Renal cortical epithelial cell (primary cell): ENCODE data around the gene DTYMK. TPM values are rescaled to one million over a fixed set of nuclear protein-coding genes. Genes with fewer than 3 reads are reported as not detected.

Experiments used
- DNase-seq: peaks from one replicate; pipeline ENCODE4 v3.0.0-alpha.2; 2011; ENCODE audit warnings: low read depth
- total RNA-seq: library from RNA; depleted of rRNA; stranded (reverse); fragments of >200 nt; gene quantifications from 2 replicates; pipeline ENCODE4 v1.2.3, GENCODE V29; 2014

DTYMK gene, protein sequence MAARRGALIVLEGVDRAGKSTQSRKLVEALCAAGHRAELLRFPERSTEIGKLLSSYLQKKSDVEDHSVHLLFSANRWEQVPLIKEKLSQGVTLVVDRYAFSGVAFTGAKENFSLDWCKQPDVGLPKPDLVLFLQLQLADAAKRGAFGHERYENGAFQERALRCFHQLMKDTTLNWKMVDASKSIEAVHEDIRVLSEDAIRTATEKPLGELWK
- 12.2 and 47.4 TPM in 2 replicates for total RNA-seq

DNA sequence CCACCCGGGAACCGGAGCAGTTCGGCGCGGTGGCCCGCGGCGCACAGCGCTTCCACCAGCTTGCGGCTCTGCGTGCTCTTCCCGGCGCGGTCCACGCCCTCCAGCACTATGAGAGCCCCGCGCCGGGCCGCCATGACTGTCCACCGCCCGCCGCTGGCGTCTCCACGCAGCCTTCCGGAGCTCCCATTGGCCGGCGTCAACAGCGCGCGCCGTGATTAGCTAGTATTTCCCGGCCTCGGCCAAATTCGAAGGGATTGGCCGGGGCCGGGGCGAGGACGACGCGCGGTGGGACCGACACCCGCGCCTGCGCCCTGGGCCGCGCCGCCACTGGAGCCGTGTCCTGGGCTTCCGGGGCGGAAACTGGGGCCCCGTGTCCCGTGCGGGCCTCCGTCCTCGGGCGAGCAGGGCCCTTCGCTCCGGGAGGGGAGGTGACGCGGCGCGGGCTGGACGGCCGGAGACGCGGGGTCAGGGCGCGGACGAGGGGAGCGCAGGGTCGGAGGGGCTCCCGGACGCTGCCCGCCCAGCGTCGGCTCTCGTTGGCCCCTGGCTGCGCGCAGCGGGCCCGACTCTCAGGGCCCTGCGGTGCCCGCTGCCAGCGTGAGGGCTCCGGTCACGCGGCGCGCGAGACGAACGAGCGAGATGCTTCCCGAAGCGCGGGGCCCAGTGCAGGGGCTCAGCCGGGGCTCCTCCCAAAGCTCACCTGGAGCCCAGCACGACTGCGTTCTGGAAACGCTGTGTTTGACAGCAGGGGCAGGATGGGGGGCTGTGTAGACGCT lies at the start of gene DTYMK:
Gene DTYMK, minus strand, starts transcription at position 166 of the 776 bp plus-strand sequence. Its CDS starts 32 bp downstream, at position 134.
- peak; percentile 76 for DNase-seq

DNA sequence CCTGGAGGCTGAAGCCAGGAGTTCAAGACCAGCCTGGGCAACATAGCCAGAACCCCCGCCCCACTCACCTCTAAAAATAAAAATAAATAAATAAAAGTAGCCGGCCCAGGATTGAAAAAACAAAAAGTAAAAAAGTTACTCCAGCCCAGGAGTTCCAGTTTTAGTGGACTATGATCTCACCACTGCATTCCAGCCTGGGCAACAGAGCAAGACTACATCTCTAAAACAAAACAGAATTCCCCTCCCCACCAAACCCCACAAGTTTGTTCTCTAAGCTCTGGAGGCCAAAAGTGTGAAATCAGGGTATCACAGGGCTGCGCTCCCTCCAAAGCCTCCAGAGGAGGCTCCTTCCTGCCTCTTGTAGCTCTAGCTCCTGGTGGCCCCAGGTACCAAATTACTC lies 49.5 kb upstream of the DTYMK start:
- peak; percentile 39 for DNase-seq

DNA sequence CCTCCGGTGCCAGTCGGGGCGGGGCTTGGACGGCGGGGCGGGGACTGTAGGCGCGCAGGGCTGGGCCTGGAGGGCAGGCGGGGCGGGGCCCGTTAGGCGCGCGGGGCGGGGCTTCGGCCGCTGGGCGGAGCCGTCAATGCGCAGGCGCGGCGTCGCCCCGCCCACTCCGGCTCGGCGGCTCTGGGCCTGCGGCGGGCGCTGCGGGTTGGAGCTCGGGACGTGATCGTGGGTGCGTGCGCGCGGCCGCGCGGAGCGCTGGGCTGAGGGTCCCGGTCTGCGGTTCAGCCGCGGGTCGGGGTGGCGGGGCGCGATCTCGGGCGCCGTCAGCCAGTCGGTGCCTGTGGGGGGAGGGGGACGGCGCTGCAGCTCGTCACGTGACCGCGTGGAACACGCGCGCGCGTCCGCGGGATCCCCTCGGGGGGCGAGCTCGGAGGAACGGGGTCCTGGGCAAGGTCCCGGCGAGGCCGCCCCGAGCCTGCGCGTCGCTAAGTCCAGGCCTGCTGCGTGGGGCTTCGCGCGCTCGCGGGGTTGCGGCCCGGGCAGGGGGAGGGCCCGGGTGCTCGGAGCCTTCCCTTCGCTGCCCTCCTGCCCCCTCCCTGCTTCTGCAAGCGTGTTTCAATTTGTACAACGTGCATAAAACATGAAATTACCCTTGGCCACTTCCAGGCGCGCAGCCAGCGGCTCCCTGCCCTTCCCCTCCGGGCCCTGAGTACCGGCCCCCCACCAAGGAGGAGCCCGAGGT lies 48.0 kb upstream of the DTYMK start, which contains the start of gene D2HGDH:
Gene D2HGDH, plus strand, starts transcription at position 164 of the 742 bp plus-strand sequence. CDS start 595 bp downstream, outside the sequence.
- DNase-seq = peak; percentile 37

DNA sequence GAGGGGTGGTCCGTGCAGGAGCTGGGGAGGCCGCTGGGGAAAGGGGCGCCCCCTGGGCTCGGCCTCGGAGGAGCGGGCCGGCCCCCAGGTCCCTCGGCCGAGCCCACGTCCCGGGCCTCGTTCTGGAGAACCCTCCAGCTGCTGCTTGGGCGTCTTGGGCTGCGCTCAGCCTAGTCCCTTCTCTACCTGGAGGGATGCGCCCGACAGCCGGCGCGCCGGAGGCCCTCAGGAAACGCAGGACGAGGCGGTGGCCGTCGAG lies 47.5 kb upstream of the DTYMK start:
- no peak for DNase-seq

DNA sequence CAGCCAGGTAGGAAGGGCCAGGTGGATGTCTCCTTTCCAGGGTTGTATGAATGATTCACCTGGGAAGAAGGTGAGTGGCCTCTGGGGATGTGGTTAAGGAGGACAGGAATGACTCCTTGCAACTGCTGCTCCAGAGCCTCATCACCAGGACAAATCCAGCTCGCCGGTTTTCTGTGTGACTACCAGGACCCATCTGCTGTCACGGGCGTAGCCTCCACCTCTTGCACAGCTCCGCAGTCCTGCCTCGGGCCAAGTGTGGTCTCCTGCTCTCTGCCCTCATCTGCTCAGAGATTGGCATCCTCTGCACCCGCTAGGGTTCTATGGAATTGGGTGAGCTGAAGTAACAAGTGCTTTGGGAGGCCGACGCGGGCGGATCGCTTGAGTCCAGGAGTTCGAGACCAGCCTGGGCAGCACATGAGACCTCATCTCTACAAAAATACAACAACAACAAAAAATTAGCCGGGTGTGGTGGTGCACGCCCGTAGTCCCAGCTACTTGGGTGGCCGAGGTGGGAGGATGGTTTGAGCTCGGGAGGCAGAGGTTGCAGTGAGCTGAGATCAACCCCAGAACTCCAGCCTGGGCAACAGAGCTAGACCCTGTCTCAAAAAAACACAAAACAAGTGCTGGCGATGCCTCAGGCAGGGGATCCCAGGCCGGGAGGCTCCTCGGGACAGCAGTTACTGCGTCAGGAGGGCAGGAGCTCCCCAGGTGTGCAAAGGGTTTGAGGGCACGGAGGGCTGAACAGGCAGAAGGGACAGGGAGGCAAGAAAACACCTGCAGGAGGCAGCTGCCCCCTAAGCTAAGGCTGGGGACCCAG lies 47.0 kb upstream of the DTYMK start:
- no peak for DNase-seq

DNA sequence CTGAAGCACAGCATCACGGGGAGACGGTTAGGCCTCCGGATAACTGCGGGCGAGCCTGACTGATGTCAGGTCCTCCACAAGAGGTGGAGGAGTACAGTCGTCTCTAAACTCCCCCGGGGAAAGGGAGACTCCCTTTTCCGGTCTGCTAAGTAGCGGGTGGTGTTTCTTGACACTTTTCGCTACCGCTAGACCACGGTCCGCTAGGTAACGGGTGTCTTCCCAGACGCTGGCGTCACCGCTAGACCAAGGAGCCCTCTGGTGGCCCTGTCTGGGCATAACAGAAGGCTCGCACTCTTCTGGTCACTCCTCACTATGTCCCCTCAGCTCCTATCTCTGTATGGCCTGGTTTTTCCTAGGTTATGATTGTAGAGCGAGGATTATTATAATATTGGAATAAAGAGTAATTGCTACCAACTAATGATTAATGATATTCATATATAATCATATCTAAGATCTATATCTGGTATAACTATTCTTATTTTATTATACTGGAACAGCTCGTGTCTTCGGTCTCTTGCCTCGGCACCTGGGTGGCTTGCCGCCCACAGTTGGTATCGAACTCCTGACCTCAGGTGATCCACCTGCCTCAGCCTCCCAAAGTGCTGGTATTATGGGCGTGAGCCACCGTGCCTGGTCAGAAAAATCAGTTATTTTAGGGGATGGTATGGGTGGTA lies 46.0 kb upstream of the DTYMK start:
- DNase-seq = peak; percentile 54

DNA sequence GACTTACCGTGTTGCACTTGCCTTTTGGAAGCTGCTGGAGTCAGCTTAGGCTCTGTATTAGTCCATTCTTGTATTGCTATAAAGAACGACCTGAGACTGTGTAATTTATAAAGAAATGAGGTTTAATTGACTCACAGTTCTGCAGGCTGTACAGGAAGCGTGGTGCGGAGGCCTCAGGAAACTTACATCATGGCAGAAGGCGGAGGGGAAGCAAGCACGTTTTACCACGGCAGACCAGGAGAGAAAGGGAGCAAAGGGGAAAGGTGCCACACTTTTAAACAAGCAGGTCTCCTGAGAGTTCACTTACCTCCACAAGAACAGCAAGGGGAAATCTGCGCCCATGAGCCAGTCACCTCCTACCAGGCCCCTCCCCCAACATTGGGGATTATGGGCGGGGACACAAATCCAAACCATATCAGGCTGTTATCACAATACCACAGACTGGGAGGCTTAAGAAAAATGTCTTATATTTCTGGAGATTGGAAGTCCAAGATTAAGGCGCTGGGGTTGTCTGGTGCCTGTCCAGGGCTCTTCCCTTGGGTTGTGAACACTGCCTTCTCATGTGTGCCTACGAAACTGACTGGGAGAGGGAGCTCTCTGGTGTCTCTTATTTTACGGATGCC lies 44.2 kb upstream of the DTYMK start:
- no peak for DNase-seq

DNA sequence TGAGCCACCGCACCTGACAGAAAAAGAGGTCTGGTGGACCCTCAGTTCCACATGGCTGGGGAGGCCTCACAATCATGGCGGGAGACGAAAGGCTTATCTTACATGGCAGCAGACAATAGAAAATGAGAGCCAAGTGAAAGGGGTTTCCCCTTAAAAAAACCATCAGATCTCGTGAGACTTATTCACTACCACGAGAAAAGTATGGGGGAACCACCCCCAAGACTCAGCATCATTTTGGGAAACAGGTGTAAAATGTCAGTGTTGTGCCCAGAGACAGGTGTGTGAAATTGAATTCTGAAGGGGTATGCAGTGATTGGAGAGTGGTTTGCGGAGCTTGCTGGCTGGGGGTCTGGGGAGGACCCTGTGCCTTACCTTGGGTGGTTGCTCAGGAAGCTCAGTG lies 43.3 kb upstream of the DTYMK start:
- DNase-seq = no peak

DNA sequence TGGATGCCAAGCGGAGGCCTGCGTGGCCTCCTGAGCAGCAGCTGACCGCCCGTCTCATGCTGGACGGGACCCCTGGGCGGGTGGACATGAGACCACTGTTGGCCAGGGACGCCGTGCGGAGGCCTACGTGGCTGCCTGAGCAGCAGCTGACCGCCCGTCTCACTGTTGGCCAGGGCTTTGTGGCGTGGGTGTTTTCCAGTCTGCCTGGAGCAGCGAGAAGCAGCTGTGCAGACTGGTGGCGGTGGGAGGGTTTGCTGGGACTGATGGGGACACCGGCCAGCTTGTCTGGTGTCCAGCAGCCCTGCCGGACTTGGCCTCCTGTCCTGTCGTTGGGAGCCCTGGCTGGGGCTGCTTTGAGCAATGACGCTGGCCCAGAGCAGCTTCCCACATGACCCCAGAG lies 42.0 kb upstream of the DTYMK start:
- DNase-seq = no peak

DNA sequence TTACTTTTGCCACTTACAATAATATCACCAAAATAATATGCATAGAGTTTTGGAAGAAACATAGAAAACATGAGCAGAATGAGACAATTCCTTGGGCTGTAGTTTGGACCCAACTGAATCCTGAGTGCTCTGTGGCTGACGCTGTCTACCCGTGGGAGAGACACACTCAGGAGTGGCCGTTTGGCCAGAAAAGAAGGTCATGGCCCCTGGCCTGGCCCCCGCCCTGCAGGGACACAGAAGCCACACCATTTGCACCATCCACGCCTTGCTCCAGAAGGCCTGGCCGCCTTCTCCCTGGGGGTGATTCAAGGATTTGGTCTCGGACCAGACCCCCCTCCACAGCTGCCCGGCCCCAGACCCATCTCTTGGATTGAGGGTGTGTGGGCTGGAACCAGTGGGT lies 41.4 kb upstream of the DTYMK start:
- DNase-seq = no peak

DNA sequence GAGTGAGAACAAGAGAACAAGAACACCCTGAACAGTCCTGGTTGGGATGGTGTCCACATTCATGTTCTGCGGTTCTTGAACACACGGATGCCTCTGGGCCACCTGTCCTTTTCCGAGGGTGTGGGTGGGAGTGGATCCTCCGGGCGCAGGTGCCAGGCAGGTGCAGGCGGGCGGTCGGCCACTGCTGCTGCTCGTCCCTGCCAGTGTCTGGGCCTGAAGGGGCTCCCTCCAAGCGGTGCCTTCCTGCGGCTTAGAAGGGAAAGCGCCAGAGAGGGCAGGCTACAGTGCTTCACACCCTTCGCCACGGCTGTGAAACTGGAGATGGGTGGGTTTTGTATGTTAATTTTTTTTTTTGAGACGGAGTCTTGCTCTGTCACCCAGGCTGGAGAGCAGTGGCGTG lies 39.8 kb upstream of the DTYMK start:
- no peak for DNase-seq

DNA sequence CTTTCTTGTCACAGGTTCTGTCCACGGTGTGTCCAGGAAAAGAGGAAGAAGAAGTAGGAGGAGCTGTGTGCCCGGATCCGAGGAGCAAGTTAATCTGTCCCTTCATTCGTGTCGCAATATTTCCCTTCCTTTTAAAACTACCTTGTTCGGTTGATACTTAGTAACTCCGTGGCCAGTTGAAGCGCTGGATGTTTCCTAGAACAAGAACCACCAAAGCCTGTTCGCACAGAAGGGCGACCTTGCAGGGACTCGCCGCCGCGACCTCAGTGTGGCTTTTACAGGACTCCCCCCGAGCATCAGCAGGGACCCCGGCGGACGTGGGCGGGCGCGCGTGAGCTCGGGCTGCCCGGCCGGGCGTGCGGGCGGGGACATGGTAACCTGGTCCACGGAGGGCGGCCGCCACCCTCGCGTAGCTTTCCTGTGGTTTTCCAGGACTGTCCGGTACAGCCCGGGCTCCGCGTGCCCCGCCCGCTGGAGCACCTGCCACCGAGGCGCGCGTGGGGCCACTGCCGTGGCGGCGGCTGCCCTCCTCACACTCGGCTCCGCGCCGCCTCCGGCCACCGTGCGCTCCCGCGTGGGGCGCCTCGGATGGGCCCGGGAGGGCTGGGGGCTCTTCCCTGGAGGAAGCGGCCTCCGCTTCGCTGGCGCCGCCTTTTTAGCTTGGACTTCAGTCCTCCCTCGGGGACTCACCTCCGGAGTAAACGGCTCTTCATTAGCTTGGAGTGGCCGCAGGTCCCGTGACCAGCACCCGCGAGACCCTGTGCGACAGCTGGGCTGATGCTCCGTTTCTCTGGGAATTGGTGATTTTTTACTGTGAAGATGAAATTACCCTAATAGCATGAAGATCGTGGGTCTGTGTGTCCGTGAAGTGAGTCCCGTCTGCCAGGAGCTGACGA lies 38.6 kb upstream of the DTYMK start:
- DNase-seq = no peak

DNA sequence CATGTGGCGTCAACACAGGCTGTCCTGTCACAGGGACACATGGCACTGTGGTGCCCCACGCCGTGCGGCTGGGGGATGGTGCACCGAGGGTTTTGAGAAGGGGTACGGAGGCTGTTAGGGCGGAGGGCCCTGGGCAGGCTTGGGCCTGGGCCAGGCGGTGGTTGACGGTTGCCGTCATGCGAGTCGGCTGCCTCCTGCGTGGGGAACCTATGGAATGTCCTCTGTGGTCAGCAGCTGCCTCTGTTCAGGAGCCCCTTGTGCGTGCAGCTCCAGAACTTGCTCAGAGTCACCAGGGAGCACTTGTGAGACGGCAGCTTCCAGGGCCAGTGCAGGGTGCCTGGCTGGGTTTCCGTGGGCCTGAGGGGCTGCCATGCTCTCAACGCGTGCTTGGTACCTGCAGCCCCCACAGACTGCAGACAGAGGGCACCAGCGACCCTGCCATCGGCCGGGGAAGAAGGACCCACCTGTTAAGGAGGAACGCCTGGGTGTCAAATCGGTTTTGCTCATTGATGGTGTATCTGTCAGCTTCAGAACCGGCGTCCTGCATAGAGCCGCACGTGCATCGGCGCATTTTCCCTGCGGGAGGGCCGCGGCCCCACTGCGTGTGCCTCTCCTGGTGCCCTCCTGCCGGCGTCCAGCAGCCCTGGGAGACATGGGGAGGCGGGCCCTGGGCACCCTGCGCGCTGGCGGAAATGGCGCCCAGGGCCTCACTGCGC lies 37.8 kb upstream of the DTYMK start:
- DNase-seq = no peak

DNA sequence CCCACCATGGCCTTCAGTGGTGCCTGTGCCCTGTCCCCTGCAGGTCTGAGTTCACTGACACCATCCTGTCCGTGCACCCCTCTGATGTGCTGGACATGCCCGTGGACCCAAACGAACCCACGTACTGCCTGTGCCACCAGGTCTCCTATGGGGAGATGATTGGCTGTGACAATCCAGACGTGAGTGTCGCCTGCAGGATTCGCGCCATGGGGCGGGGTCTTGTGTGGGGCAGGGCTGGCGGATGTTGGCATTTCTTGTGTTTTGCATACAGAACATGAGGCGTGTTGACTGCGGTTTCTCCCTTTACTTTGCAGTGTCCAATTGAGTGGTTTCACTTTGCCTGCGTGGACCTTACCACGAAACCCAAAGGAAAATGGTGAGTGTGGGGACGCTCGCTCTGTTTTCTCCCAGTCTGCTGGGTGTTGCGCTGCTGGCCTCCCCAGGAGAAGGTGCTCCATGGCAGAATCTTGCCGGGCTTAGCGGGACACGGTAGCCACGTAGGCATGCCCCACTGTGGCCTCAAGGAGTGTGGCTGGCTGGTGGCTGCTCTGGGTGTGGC lies 36.4 kb upstream of the DTYMK start:
- no peak for DNase-seq

DNA sequence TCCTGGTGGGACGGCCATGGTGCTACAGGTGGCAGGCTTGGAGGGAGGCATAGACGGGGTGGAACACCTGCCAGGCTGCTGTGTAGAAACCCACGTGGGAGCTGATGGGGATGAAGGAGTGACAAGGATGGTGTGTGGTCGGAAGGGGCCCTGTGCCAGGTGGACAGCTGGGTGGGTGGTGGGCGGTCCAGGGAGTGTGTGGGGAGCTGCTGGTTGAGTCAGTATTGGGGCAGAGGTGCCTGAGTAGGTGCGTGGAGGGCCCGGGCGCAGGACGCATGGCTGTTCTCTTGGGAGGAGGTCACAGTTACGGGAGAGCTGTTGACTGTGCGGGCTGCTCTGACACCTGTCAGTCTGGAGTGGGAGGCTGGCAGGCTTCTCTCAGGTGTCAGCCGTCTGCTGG lies 35.2 kb upstream of the DTYMK start:
- no peak for DNase-seq

DNA sequence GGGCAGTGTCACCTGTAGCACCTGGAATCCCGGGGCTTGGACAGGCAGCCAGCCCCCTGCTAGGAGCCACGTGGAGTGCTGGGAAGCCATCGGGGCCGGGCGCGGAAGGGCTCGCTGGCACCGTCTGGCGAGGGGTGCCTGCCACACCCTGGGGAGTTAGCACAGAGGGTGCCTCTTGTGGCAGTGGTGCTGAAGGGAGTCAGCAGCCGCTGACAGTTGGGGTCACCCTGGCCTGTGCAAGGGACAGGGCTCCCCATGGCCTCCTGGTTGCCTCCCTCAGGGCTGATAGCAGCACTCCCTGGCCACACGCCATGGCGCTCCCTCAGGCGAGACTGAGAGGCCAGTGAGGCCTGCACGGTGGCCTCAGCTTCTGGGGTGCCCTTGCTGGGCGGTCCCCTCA lies 33.9 kb upstream of the DTYMK start:
- DNase-seq = no peak

DNA sequence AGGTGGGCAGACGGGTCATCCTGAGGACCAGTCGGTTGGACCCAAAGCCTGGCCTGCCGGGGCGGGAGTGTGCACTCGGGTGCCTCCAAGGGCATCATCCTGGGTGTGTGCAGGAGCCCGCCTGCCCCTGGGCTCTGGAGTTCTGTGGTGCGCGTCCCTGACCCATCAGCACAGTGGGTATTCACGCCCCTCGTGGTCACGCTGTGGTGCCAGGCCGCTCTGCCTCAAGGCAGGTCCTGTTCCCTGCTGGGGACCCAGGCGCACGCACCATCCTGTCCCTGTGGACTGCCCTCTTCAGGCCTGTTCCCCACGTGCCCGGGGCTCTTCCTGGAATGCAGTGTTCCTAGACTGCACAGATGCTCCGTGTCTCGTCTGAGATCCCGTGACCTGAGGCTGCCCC lies 33.5 kb upstream of the DTYMK start:
- no peak for DNase-seq

DNA sequence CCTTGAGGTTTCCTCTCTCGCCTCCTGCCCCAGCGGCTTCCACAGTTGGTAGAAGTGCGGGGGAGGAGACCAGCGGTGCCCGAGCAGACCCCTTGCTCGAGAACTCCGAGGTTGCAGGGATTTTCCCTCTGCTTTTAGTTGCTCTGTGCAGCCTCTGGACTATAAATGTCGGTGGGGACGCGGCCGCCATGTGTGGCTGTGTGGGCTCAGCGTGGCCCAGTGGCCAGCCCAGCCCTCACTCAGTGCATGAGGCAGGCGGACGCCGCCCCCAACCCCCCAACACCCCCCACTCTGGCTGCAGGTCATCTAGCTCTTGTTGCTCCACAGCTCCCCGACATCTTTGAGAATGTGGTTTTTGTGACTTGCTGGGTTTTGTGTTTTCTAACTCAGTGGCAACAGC lies 32.5 kb upstream of the DTYMK start:
- no peak for DNase-seq

DNA sequence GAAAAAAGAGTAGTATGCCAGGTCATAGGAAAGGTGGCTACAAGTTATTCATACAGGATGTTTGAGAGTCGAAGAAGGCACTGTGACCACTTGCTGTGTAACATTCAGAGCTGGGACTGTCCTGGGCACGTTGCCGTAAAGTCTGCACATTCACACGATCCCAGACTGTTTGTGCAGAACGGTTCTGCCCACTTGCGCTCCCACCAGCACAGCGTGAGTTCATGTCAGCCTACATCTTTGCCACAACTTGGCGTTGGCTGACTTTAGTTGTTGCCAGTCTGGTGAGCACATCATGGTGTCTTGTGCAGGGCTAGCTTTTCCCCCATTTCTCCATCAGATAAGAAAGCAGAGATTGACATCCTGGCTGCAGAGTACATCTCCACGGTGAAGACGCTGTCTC lies 22.3 kb upstream of the DTYMK start:
- no peak for DNase-seq
